Measurements from ENCODE around the gene SKAP1.
"Not testable (repeated sequence)": the region's sequence is repeated elsewhere in the genome, so short reads cannot be mapped to it uniquely, and the experiment has no call there.

SKAP1 gene

GRCh38 chr17:48198950-48199541 is 231.0 kb downstream of the SKAP1 start:
- no peak for DNase-seq

- no peak for DNase-seq
Observed at GRCh38 chr17:48195910-48196309, 234.1 kb downstream of the SKAP1 start.

GRCh38 chr17:48194097-48194550 is 235.9 kb downstream of the SKAP1 start:
- DNase-seq, result no peak

GRCh38 chr17:48192321-48192731 is 237.7 kb downstream of the SKAP1 start:
- DNase-seq, result no peak

- no peak for DNase-seq
Observed at GRCh38 chr17:48191362-48191761, 238.7 kb downstream of the SKAP1 start.

GRCh38 chr17:48190871-48191270 is 239.1 kb downstream of the SKAP1 start:
- no peak for DNase-seq

- DNase-seq, result no peak
Observed at GRCh38 chr17:48187872-48188608, 242.0 kb downstream of the SKAP1 start.

GRCh38 chr17:48186317-48186716 is 243.7 kb downstream of the SKAP1 start:
- DNase-seq, result not testable (repeated sequence)

- DNase-seq, result no peak
Observed at GRCh38 chr17:48184721-48185120, 245.3 kb downstream of the SKAP1 start.

- DNase-seq, result no peak
Observed at GRCh38 chr17:48181653-48182052, 248.4 kb downstream of the SKAP1 start.

GRCh38 chr17:48180842-48181629 is 249.0 kb downstream of the SKAP1 start:
- no peak for DNase-seq

GRCh38 chr17:48179071-48179945 is 250.7 kb downstream of the SKAP1 start:
- no peak for DNase-seq

- no peak for DNase-seq
Observed at GRCh38 chr17:48178317-48178716, 251.7 kb downstream of the SKAP1 start.

GRCh38 chr17:48177816-48178215 is 252.2 kb downstream of the SKAP1 start:
- DNase-seq, result no peak

- no peak for DNase-seq
Observed at GRCh38 chr17:48176471-48176855, 253.6 kb downstream of the SKAP1 start.

GRCh38 chr17:48175692-48176470 is 254.1 kb downstream of the SKAP1 start:
- no peak for DNase-seq

- no peak for DNase-seq
Observed at GRCh38 chr17:48174833-48175523, 255.0 kb downstream of the SKAP1 start.

GRCh38 chr17:48173191-48173984 is 256.6 kb downstream of the SKAP1 start:
- DNase-seq, result no peak

GRCh38 chr17:48169926-48170325 is 260.1 kb downstream of the SKAP1 start:
- no peak for DNase-seq

GRCh38 chr17:48163809-48164208 is 266.2 kb downstream of the SKAP1 start:
- DNase-seq, result no peak
